Body of pancreas (tissue), 4 donors: ENCODE results near the gene ST3GAL5.

Experiments used
- CTCF ChIP-seq, 7 experiments: fragments of 450-650 bp in 4 of 7; fragments of 200-600 bp in 3 of 7; sonication (generic) in 3 of 7; IDR thresholded peaks; one replicate each; pipeline ENCODE4 v1.5.1; 2016 to 2019; ENCODE audit warnings: antibody characterized with exemption in 7 of 7
- POLR2A ChIP-seq, 3 donors: fragments of 450-650 bp; IDR thresholded peaks; one replicate each; pipeline ENCODE4 v1.6.1; 2016; ENCODE audit warnings: antibody characterized with exemption in 3 of 3, mild to moderate bottlenecking in 2 of 3

- TF ChIP-seq CTCF (IDR thresholded peaks at IDR 0.05) (peak; percentile 93 to 98 (median 97)), POLR2A (IDR thresholded peaks at IDR 0.05) (no peak)
Measured at GRCh38 chr2:85813982-85814801, 74.6 kb downstream of the ST3GAL5 start.
